Activated CD8-positive, alpha-beta T cell treated with anti-CD3 and anti-CD28 coated beads for 36 hours (primary cell): ENCODE results near the gene CTTN. TPM values are rescaled to one million over a fixed set of nuclear protein-coding genes. Genes with fewer than 3 reads are reported as not detected.

Source experiments
- ATAC-seq: fragments of 200-7000 bp; cut with Tn5 transposase; one replicate; pipeline ENCODE4 v1.10.0; 2021; ENCODE audit warnings: mild to moderate bottlenecking, moderate library complexity
- CTCF ChIA-PET: fragments of 350-600 bp; sonication (Branson Sonifier 250); formaldehyde crosslinking; loops from one replicate; lab custom pipeline; 2021; ENCODE audit warnings: antibody characterized with exemption; lab: Charles Lee
- POLR2A ChIA-PET: fragments of 350-600 bp; sonication (Branson Sonifier 250); formaldehyde crosslinking; loops from one replicate; lab custom pipeline; 2021; ENCODE audit warnings: antibody characterized with exemption; lab: Charles Lee
- DNase-seq: peaks from one replicate; pipeline ENCODE4 v3.0.0-alpha.2; 2020
- H3K27ac Mint-ChIP-seq: one replicate; pipeline ENCODE4 v1.8.0; 2021; ENCODE audit warnings: mild to moderate bottlenecking, mixed read lengths
- H3K27me3 Mint-ChIP-seq: one replicate; pipeline ENCODE4 v1.8.0; 2021; ENCODE audit warnings: mixed read lengths
- H3K36me3 Mint-ChIP-seq: one replicate; pipeline ENCODE4 v1.8.0; 2021; ENCODE audit warnings: low read depth, mixed read lengths
- H3K4me1 Mint-ChIP-seq: one replicate; pipeline ENCODE4 v1.8.0; 2021; ENCODE audit warnings: low read depth, mixed read lengths
- H3K4me3 Mint-ChIP-seq: one replicate; pipeline ENCODE4 v1.8.0; 2021; ENCODE audit warnings: mild to moderate bottlenecking, moderate library complexity, mixed read lengths
- H3K9me3 Mint-ChIP-seq: one replicate; pipeline ENCODE4 v1.8.0; 2021; ENCODE audit warnings: mixed read lengths
- intact Hi-C: fragments of 100-400 bp; cut with micrococcal nuclease; formaldehyde crosslinking; loops from one replicate; pipeline ENCODE4 v1.10.0; 2022
- total RNA-seq, 2 experiments: library from RNA; stranded (reverse); gene quantifications; one replicate each; pipeline ENCODE4 v1.2.3, GENCODE V29; 2021
- TF ChIP-seq, protein P1 (sequence below): fragments of 200-600 bp; IDR thresholded peaks from one replicate; pipeline ENCODE4 v1.8.0; 2022; ENCODE audit warnings: antibody characterized with exemption, mild to moderate bottlenecking

CTTN gene
- total RNA-seq, 2 experiments from 2014 or later, result 8.6 to 9.9 TPM

DNA sequence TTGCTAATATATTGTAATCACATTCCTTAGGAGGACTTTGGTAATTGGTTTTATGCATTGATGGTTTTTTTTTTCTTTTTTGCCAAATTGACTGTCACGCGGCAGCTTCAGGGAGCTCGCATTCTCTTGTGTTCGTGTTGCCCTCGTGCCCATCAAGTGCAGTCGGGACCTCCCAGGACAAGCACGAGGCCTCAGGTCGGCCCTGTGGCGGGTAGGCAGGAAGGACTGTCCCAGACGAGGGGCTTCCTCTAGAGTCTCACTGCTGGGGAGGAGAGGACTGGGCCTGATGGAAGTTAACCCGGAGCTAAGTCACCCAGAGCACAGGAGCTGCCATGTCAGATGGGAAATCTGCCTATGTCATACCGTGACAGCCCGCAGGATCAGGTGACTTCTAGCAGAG lies 37.0 kb downstream of the CTTN start:
- TF ChIP-seq, protein P1, sequence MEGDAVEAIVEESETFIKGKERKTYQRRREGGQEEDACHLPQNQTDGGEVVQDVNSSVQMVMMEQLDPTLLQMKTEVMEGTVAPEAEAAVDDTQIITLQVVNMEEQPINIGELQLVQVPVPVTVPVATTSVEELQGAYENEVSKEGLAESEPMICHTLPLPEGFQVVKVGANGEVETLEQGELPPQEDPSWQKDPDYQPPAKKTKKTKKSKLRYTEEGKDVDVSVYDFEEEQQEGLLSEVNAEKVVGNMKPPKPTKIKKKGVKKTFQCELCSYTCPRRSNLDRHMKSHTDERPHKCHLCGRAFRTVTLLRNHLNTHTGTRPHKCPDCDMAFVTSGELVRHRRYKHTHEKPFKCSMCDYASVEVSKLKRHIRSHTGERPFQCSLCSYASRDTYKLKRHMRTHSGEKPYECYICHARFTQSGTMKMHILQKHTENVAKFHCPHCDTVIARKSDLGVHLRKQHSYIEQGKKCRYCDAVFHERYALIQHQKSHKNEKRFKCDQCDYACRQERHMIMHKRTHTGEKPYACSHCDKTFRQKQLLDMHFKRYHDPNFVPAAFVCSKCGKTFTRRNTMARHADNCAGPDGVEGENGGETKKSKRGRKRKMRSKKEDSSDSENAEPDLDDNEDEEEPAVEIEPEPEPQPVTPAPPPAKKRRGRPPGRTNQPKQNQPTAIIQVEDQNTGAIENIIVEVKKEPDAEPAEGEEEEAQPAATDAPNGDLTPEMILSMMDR, result no peak
- Mint-ChIP-seq H3K36me3 (peaks cover 8% of the 10 kb centered on the region), H3K4me3 (no peak overlapping the region), H3K27ac (no peak overlapping the region), H3K27me3 (peaks cover 3% of the 10 kb centered on the region), H3K4me1 (no peaks in the 10 kb centered on the region), H3K9me3 (no peaks in the 10 kb centered on the region)
- DNase-seq, result no peak
- ChIA-PET CTCF (no interaction called here), POLR2A (no interaction called here)
- intact Hi-C loops, result no loop called here
- ATAC-seq, result no peak

DNA sequence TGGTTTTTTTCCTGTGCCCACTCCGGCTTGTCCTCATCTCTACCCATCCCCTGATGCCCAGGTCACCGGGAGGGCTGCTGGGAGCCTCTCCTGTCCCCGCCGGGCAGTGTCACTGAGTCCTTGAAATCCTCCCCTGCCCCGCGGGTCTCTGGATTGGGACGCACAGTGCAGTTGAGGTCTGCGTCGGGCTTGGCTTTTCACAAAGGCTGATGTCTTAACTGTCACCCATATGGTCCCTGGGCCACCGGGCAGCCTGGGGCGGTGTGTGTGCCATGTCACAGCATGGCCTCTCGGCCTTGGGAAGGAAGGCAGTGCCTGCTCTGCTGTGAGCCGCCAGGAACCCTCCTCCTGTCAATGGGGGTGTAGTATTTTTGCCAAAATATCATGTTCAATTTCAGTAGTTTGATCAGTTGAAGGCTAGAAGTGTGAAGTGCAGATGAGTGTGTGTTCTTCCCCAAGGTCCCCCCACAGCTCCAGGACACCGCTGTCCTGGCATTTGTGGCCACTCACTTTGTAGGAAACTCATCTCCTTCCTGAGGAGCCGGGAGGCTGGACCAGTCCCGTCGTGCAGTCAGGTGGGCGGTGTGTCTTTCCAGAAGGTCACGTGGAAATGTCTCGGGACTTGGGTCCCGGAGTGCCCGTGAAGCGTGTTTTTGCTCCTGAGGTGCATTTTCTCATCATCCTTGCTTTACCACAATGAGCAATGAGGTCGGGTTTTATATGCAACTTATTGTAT lies 37.6 kb downstream of the CTTN start:
- ATAC-seq (no peak), DNase-seq (no peak)
- intact Hi-C loops, result no loop called here
- TF ChIP-seq, protein P1, result no peak
- peaks cover 8% of the 10 kb centered on the region for H3K36me3 Mint-ChIP-seq
- H3K9me3 Mint-ChIP-seq, result no peaks in the 10 kb centered on the region
- ChIA-PET POLR2A (interaction anchor here (0.6 kb wide), 1 partner anchor 118 kb away, joined by 3 read pairs; no protein-coding TSS in a partner anchor), CTCF (no interaction called here)
- H3K4me1 Mint-ChIP-seq, result no peaks in the 10 kb centered on the region
- peaks cover 5% of the 10 kb centered on the region for H3K27me3 Mint-ChIP-seq
- H3K27ac Mint-ChIP-seq, result no peak overlapping the region
- H3K4me3 Mint-ChIP-seq, result no peak overlapping the region

DNA sequence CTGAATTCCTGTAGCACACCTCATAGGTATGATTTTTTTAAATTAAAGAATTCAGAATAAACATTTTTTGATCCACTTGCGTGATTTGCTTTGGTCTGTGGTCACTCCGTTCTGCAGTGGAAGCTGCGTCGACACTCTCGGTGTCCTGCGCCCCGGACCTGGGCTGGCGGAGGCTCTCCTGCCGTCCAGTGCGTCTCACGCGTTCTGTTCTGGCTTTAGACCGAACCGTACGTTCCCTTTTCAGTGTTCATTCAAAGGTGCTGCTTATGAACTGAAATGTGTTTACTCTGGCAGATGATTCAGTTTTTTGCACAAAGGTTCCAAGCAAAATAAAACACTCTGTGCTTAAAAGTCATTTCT lies 38.2 kb downstream of the CTTN start:
- Mint-ChIP-seq H3K36me3 (peaks cover 7% of the 10 kb centered on the region), H3K27me3 (peaks cover 7% of the 10 kb centered on the region), H3K27ac (no peak overlapping the region), H3K9me3 (no peaks in the 10 kb centered on the region), H3K4me3 (no peak overlapping the region), H3K4me1 (no peaks in the 10 kb centered on the region)
- DNase-seq, result no peak
- ATAC-seq, result no peak
- CTCF ChIA-PET, result no interaction called here
- POLR2A ChIA-PET, result interaction anchor here (0.6 kb wide), 1 partner anchor 117 kb away, joined by 3 read pairs; no protein-coding TSS in a partner anchor
- TF ChIP-seq, protein P1, result no peak
- intact Hi-C loops, result no loop called here

DNA sequence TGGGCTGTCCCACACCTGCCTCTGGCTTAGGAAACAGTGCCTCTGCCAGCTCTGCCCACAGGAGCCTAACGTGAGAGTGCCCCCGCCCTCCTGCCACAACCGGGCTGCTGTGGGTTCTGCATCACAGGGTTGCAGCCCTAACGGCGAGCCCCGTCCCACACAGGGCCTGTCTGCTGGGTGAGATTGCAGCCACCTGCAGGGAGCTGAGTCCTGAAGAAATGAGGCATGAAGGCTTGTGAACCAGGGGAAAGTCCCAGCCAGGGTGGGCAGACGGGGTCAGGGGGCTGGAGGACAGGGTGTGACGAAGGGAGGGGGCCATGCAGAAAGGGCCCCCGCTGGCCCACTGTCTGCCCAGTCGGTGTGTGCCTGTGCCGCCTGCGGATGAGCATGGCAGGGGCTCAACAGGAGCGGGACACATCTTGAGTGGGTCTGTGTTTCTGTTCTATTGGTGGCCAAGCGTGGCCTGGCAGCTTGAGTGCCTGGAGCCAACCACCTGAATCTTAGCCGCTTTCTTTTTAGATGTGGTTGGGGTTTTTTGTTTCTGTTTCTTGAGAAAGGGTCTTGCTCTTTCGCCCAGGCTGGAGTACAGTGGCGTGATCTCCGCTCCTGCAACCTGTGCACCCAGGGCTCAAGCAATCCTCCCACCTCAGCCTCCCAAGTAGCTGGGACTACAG lies 38.9 kb downstream of the CTTN start:
- CTCF ChIA-PET, result no interaction called here

More for the DNA sequence above, 38.9 kb downstream of the CTTN start:
- no peaks in the 10 kb centered on the region for H3K4me1 Mint-ChIP-seq
- H3K27me3 Mint-ChIP-seq, result peaks cover 9% of the 10 kb centered on the region
- TF ChIP-seq, protein P1, result no peak
- no peaks in the 10 kb centered on the region for H3K9me3 Mint-ChIP-seq
- intact Hi-C loops, result no loop called here
- no peak overlapping the region for H3K27ac Mint-ChIP-seq
- no peak for ATAC-seq
- H3K4me3 Mint-ChIP-seq, result no peak overlapping the region
- DNase-seq, result no peak
- peaks cover 5% of the 10 kb centered on the region for H3K36me3 Mint-ChIP-seq
- POLR2A ChIA-PET, result no interaction called here
